Muscle of back (tissue), 13 donors: ENCODE data around the gene CLN5. TPM values are rescaled to one million over a fixed set of nuclear protein-coding genes. Genes with fewer than 3 reads are reported as not detected.
"Not testable (repeated sequence)": the region's sequence is repeated elsewhere in the genome, so short reads cannot be mapped to it uniquely, and the experiment has no call there.

Source experiments
- DNase-seq, 3 donors: peaks; one replicate each; pipeline versions ENCODE4 v3.0.0 to v3.0.0-alpha.2; 2013
- long read RNA-seq, 9 donors: transcript quantifications; one replicate each; lab custom pipeline, GENCODE V29; 2026
- polyA plus RNA-seq, 10 donors: library from polyadenylated mRNA; unstranded; fragments of 120-200 nt; gene quantifications; one replicate each; pipeline ENCODE4 v1.2.1, GENCODE V29; 2013; ENCODE audit not compliant: insufficient read length in 10 of 10

The CLN5 gene
- 10 to 100 TPM; 15.5 to 23.3 (median 18.4) TPM for polyA plus RNA-seq
- long read RNA-seq, donor 1, full-length matches to known transcripts, result 6 of 6 reads
- long read RNA-seq, donor 1, partial matches to known transcripts, result 0 of 6 reads
- long read RNA-seq, donor 1, other reads (novel, unspliced or antisense), result 0 of 6 reads
- long read RNA-seq, donor 2, full-length matches to known transcripts, result 4 of 4 reads
- long read RNA-seq, donor 2, partial matches to known transcripts, result 0 of 4 reads
- long read RNA-seq, donor 2, other reads (novel, unspliced or antisense), result 0 of 4 reads
- long read RNA-seq, donor 3, result 0 reads
- long read RNA-seq, donor 4, full-length matches to known transcripts, result 16 of 16 reads
- long read RNA-seq, donor 4, partial matches to known transcripts, result 0 of 16 reads
- long read RNA-seq, donor 4, other reads (novel, unspliced or antisense), result 0 of 16 reads
- long read RNA-seq, donor 5, full-length matches to known transcripts, result 12 of 12 reads
- long read RNA-seq, donor 5, partial matches to known transcripts, result 0 of 12 reads
- long read RNA-seq, donor 5, other reads (novel, unspliced or antisense), result 0 of 12 reads
- long read RNA-seq, donor 6, full-length matches to known transcripts, result 14 of 14 reads
- long read RNA-seq, donor 6, partial matches to known transcripts, result 0 of 14 reads
- long read RNA-seq, donor 6, other reads (novel, unspliced or antisense), result 0 of 14 reads
- long read RNA-seq, donor 7, full-length matches to known transcripts, result 6 of 6 reads
- long read RNA-seq, donor 7, partial matches to known transcripts, result 0 of 6 reads
- long read RNA-seq, donor 7, other reads (novel, unspliced or antisense), result 0 of 6 reads
- long read RNA-seq, donor 8, full-length matches to known transcripts, result 10 of 10 reads
- long read RNA-seq, donor 8, partial matches to known transcripts, result 0 of 10 reads
- long read RNA-seq, donor 8, other reads (novel, unspliced or antisense), result 0 of 10 reads
- long read RNA-seq, donor 9, full-length matches to known transcripts, result 3 of 3 reads
- long read RNA-seq, donor 9, partial matches to known transcripts, result 0 of 3 reads
- long read RNA-seq, donor 9, other reads (novel, unspliced or antisense), result 0 of 3 reads

GRCh38 chr13:76991796-76992547 lies at the start of gene CLN5:
Gene CLN5, plus strand, starts transcription at chr13:76992081. Its CDS starts 18 bp downstream, at chr13:76992099.
- DNase-seq, result peak; percentile 89 to 96 (median 91)

- DNase-seq, result no peak
Measured at GRCh38 chr13:76942363-76942762, 49.5 kb upstream of the CLN5 start.

- DNase-seq, result no peak
Measured at GRCh38 chr13:76943646-76944045, 48.2 kb upstream of the CLN5 start.

GRCh38 chr13:76944456-76944855 lies 47.4 kb upstream of the CLN5 start:
- no peak for DNase-seq

- no peak for DNase-seq
Measured at GRCh38 chr13:76948149-76948548, 43.7 kb upstream of the CLN5 start, which contains the start of gene ACOD1. Gene ACOD1, plus strand, starts transcription at chr13:76948511. Its CDS starts 48 bp downstream, at chr13:76948559.

- no peak for DNase-seq
Measured at GRCh38 chr13:76950101-76950500, 41.8 kb upstream of the CLN5 start.

GRCh38 chr13:76953968-76954367 lies 37.9 kb upstream of the CLN5 start:
- peak in 1 of 3 donors; percentile 57 for DNase-seq

- no peak for DNase-seq
Measured at GRCh38 chr13:76954538-76954937, 37.3 kb upstream of the CLN5 start.

- DNase-seq, result no peak
Measured at GRCh38 chr13:76955193-76955592, 36.7 kb upstream of the CLN5 start.

GRCh38 chr13:76955661-76956060 lies 36.2 kb upstream of the CLN5 start:
- no peak for DNase-seq

GRCh38 chr13:76958841-76959432 lies 32.9 kb upstream of the CLN5 start:
- DNase-seq, result no peak

GRCh38 chr13:76959734-76960133 lies 32.1 kb upstream of the CLN5 start:
- not testable (repeated sequence) for DNase-seq

GRCh38 chr13:76965759-76966421 lies 26.0 kb upstream of the CLN5 start:
- peak; percentile 73 to 91 (median 84) for DNase-seq

GRCh38 chr13:76967031-76967430 lies 24.9 kb upstream of the CLN5 start:
- no peak for DNase-seq

- DNase-seq, result peak in 2 of 3 donors; percentile 43 to 61
Measured at GRCh38 chr13:76968041-76968440, 23.8 kb upstream of the CLN5 start.

- no peak for DNase-seq
Measured at GRCh38 chr13:76969488-76970365, 22.2 kb upstream of the CLN5 start.

- DNase-seq, result no peak
Measured at GRCh38 chr13:76971215-76971614, 20.7 kb upstream of the CLN5 start.

- DNase-seq, result no peak
Measured at GRCh38 chr13:76971851-76972829, 19.7 kb upstream of the CLN5 start.
